Measurements from ENCODE around the gene AGPAT4. TPM values are rescaled to one million over a fixed set of nuclear protein-coding genes. Genes with fewer than 3 reads are reported as not detected.

The AGPAT4 gene
- total RNA-seq, 4 donors from 2014 or later, result 1.0 to 17.4 (median 6.4) TPM

DNA sequence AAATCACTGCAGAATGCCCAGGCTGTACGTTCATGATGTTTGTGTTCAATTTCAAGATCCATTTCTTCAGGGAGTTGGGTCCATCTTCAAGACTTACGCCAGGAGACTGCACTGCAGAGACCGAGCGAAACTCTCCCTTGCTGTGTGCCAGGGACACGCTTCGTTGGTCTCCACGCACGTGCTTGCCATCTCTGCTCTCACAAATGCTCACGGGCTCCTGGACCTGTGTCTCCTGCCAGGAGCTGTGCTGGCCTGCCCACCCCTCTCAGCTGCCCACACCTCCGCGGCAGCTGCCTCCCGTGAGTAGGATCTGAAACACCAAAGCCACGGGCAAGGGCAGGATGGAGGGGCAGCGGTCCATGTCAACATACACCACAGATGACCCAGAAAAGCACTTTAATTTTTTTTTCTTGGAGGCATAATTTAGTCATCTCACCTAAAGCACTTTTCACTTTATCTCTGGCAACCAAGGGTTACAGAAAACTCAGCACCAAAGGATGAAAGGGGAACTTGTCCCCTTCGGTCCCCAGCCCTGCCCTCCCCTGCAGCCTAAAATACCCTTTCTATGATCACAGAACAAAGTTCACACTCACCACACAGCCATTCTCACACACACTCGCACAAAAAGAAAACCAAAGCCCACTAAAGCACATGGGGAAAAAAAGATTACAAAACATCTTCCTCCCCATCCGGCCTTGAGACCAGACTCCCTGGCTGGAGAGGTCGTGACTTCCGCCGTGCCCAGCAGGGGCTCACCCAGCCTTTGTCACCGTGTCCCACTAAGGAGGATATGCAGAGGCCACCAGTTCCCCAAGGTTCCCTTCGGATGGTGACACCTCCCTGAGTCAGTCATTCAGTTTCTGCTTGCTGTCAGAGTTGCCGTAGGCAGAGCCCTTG lies 137.9 kb downstream of the AGPAT4 start:
- intact Hi-C loops (cut with DNase I), result no loop called here
- no peaks in the 10 kb centered on the region for H3K9me3 ChIP-seq
- H3K27me3 ChIP-seq, result no peaks in the 10 kb centered on the region
- WGBS, 2 donors, result 75 to 83% methylated on average over 21 of the region's 23 CpGs
- peaks cover 0 to 25% (median 8%) of the 10 kb centered on the region in 3 donors for H3K4me1 ChIP-seq
- no peak for DNase-seq
- TF ChIP-seq, protein P1, sequence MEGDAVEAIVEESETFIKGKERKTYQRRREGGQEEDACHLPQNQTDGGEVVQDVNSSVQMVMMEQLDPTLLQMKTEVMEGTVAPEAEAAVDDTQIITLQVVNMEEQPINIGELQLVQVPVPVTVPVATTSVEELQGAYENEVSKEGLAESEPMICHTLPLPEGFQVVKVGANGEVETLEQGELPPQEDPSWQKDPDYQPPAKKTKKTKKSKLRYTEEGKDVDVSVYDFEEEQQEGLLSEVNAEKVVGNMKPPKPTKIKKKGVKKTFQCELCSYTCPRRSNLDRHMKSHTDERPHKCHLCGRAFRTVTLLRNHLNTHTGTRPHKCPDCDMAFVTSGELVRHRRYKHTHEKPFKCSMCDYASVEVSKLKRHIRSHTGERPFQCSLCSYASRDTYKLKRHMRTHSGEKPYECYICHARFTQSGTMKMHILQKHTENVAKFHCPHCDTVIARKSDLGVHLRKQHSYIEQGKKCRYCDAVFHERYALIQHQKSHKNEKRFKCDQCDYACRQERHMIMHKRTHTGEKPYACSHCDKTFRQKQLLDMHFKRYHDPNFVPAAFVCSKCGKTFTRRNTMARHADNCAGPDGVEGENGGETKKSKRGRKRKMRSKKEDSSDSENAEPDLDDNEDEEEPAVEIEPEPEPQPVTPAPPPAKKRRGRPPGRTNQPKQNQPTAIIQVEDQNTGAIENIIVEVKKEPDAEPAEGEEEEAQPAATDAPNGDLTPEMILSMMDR (IDR thresholded peaks at IDR 0.05), result no peak
- TF ChIP-seq POLR2A (IDR thresholded peaks at IDR 0.05), result no peak
- peaks cover 0 to 70% (median 5%) of the 10 kb centered on the region in 3 donors for H3K36me3 ChIP-seq
- no peak overlapping the region for H3K27ac ChIP-seq
- no peak overlapping the region for H3K4me3 ChIP-seq

DNA sequence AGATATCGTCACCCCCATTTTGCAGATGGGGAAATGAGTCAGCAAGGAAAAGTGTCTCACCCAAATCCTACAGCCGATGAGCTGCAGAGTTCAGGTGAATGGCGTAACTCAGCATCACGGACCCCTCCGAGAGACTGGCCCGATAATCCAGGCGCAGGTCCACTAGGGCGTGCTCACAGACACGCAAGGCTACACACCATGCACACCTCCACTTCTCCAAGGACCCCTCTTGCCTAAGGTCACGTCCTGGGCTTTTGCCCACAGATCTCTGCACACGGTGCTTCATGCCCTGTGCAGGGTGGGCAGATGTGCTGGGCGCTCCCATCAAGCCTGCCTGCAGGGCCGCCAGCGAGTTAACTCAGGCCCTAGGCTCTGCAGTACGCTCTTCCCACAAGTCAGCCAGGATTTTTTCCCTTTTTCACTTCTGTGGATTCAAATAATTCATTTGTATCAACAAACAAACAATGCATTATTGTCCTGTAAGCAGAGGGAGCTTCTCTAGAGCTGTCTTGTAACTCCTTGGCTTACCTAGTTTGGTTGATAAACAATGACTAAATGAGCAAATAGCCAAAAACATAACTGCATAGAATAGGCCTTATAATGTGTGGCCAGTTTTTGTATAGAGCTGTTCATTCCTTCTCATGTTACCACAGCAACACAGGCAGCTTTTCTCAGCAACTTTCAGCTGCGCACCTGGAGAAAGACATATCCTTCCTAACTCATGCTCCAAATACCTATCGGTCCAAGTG lies 139.1 kb downstream of the AGPAT4 start:
- 88 to 89% methylated on average over 9 to 17 of the region's 17 CpGs for WGBS, 2 donors
- Histone ChIP-seq H3K9me3 (no peaks in the 10 kb centered on the region), H3K36me3 (peaks cover 0 to 80% (median 5%) of the 10 kb centered on the region in 3 donors), H3K27ac (no peak overlapping the region), H3K27me3 (no peaks in the 10 kb centered on the region), H3K4me3 (no peak overlapping the region), H3K4me1 (peaks cover 0 to 21% (median 5%) of the 10 kb centered on the region in 3 donors)
- intact Hi-C loops (cut with DNase I), result no loop called here
- DNase-seq, result no peak
- TF ChIP-seq POLR2A (IDR thresholded peaks at IDR 0.05), result no peak
- TF ChIP-seq, protein P1 (IDR thresholded peaks at IDR 0.05), result no peak

DNA sequence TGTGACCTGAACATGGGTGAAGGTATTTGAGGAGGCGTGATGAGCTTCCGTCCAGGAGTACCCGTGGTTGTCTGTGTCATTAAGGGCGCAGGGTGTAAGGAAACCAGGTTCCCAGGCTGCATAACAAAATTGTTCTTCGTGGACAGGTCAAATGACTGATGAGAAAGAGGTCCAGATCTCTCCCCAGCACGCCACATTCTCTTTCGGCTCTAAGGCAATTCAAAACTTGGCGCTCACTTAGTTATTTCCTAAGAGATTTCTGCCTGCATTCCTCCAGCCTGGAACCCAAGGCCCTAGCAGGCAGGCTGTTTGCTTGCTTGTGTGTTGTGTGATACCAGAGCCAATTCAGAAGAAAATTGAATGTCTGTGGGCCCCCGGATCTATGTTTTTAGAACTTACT lies 139.9 kb downstream of the AGPAT4 start:
- H3K36me3 ChIP-seq, result peaks cover 0 to 83% (median 5%) of the 10 kb centered on the region in 3 donors
- 86 to 93% methylated on average over 9 of the region's 9 CpGs for WGBS, 2 donors

DNA sequence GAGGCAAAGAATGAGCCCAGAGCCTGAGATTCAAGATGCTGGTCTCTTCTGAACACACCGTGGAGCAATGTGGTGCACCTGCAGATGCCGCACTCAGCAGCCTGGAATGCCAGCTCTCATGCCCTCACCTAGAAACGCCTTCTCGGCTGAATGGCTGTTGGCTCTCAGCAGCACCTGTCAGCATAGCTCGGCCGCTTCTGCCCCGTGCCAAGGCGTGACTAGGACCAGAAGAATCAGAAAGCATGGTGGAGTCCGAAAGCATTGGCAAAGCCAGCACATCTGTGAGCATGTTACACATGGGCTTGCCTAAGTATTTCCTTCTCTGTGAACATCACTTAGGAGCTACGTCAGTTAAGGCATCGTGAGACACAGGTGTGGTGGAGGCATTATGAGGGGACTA lies 141.5 kb downstream of the AGPAT4 start:
- no peak for TF ChIP-seq POLR2A (IDR thresholded peaks at IDR 0.05)
- TF ChIP-seq, protein P1 (IDR thresholded peaks at IDR 0.05), result no peak
- no peak for DNase-seq
- Histone ChIP-seq H3K4me3 (no peak overlapping the region), H3K9me3 (no peaks in the 10 kb centered on the region), H3K4me1 (no peaks in the 10 kb centered on the region), H3K36me3 (peaks cover 0 to 86% (median 5%) of the 10 kb centered on the region in 3 donors), H3K27ac (no peak overlapping the region), H3K27me3 (no peaks in the 10 kb centered on the region)
- WGBS, 2 donors, result 93 to 100% methylated on average over 3 to 7 of the region's 11 CpGs
- intact Hi-C loops (cut with DNase I), result no loop called here

More for the DNA sequence above, 139.9 kb downstream of the AGPAT4 start:
- Histone ChIP-seq H3K27ac (no peak overlapping the region), H3K9me3 (no peaks in the 10 kb centered on the region), H3K4me1 (peaks cover 0 to 14% (median 0%) of the 10 kb centered on the region in 3 donors), H3K4me3 (no peak overlapping the region), H3K27me3 (no peaks in the 10 kb centered on the region)
- intact Hi-C loops (cut with DNase I), result no loop called here
- no peak for DNase-seq
- no peak for TF ChIP-seq POLR2A (IDR thresholded peaks at IDR 0.05)

DNA sequence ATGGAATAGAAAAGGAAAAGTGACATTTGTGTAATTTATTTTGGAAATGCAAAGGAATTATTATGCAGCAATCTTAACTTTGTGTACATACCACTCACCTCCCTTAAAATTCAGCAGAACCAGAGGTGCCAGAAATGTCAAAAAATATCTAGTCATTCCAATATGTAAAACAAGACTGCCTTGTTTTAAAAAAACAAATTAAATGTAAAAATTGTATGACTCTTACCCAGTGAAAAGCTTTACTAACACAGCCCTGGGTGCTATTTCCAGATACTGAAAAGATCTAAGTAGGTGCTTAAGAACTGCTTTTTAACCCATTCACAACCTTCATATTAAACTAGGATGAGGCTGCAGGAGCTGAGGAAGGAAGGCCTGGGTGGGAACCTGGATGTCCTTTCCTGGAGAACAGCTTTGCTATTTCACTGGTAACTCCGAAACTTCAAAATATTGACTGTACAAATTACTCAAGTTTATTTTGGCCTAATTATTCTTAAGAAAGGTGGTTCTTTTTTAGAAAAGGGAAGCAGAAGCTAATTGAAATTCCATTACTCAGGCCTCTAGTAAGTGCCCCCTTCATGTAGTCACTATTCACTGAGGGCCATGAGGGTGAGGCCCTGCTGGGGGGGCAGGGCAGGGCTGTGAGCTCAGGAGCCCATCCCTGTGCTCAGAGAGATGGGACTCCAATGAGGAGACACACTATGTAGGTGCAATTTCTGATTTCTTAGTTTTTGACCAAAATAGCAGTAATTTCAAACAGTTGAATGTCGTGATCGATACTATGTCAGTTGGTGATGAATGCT lies 142.7 kb downstream of the AGPAT4 start:
- intact Hi-C loops (cut with DNase I), result no loop called here
- 87 to 92% methylated on average over 3 of the region's 3 CpGs for WGBS, 2 donors

More for the DNA sequence above, 142.7 kb downstream of the AGPAT4 start:
- Histone ChIP-seq H3K36me3 (peaks cover 0 to 85% (median 2%) of the 10 kb centered on the region in 3 donors), H3K27me3 (no peaks in the 10 kb centered on the region), H3K4me3 (no peak overlapping the region), H3K9me3 (no peaks in the 10 kb centered on the region), H3K4me1 (no peaks in the 10 kb centered on the region), H3K27ac (no peak overlapping the region)
- TF ChIP-seq POLR2A (IDR thresholded peaks at IDR 0.05), result no peak
- TF ChIP-seq, protein P1 (IDR thresholded peaks at IDR 0.05), result no peak
- DNase-seq, result no peak
